ENCODE measurements around the gene NCKAP1.

The NCKAP1 gene

GRCh38 chr2:182949572-182950189 is 88.6 kb downstream of the NCKAP1 start:
- no peak for DNase-seq

GRCh38 chr2:182949052-182949451 is 89.2 kb downstream of the NCKAP1 start:
- DNase-seq, result no peak

GRCh38 chr2:182946958-182947369 is 91.3 kb downstream of the NCKAP1 start:
- no peak for DNase-seq

- no peak for DNase-seq
Observed at GRCh38 chr2:182943339-182943738, 94.9 kb downstream of the NCKAP1 start.

GRCh38 chr2:182942756-182943155 is 95.5 kb downstream of the NCKAP1 start:
- no peak for DNase-seq

GRCh38 chr2:182941919-182942318 is 96.3 kb downstream of the NCKAP1 start:
- no peak for DNase-seq

GRCh38 chr2:182941121-182941722 is 97.0 kb downstream of the NCKAP1 start:
- no peak for DNase-seq

- no peak for DNase-seq
Observed at GRCh38 chr2:182937870-182938269, 100.4 kb downstream of the NCKAP1 start.

- DNase-seq, result no peak
Observed at GRCh38 chr2:182933629-182934028, 104.6 kb downstream of the NCKAP1 start.

- DNase-seq, result no peak
Observed at GRCh38 chr2:182929972-182930371, 108.3 kb downstream of the NCKAP1 start.

- no peak for DNase-seq
Observed at GRCh38 chr2:182924306-182924705, 114.0 kb downstream of the NCKAP1 start.

- no peak for DNase-seq
Observed at GRCh38 chr2:182921234-182921633, 117.0 kb downstream of the NCKAP1 start.

GRCh38 chr2:182920631-182921056 is 117.6 kb downstream of the NCKAP1 start:
- no peak for DNase-seq

- no peak for DNase-seq
Observed at GRCh38 chr2:182920089-182920488, 118.2 kb downstream of the NCKAP1 start.

- DNase-seq, result no peak
Observed at GRCh38 chr2:182918961-182919652, 119.2 kb downstream of the NCKAP1 start.

- no peak for DNase-seq
Observed at GRCh38 chr2:182917924-182918323, 120.3 kb downstream of the NCKAP1 start.

- no peak for DNase-seq
Observed at GRCh38 chr2:182916417-182916816, 121.8 kb downstream of the NCKAP1 start.

GRCh38 chr2:182915369-182916326 is 122.6 kb downstream of the NCKAP1 start:
- DNase-seq, result no peak

GRCh38 chr2:182914852-182915251 is 123.4 kb downstream of the NCKAP1 start:
- no peak for DNase-seq

- no peak for DNase-seq
Observed at GRCh38 chr2:182913064-182913463, 125.2 kb downstream of the NCKAP1 start.

GRCh38 chr2:182912518-182912915 is 125.7 kb downstream of the NCKAP1 start:
- DNase-seq, result no peak

- no peak for DNase-seq
Observed at GRCh38 chr2:182911813-182912517, 126.3 kb downstream of the NCKAP1 start.

Data from activated CD4-positive, CD25-positive, alpha-beta regulatory T cell treated with anti-CD3 and anti-CD28 coated beads, Interleukin-2, amount 50 U/mL, for 72 hours (primary cell).